ENCODE data around the gene B3GNT8. TPM values are rescaled to one million over a fixed set of nuclear protein-coding genes. Genes with fewer than 3 reads are reported as not detected.
"Not testable (repeated sequence)": the region's sequence is repeated elsewhere in the genome, so short reads cannot be mapped to it uniquely, and the experiment has no call there.

B3GNT8 gene
- total RNA-seq, result 0.16 TPM

- no peak for DNase-seq
These were observed at the start of gene B3GNT8 for GRCh38 chr19:41426952-41427646. B3GNT8 (minus strand) TSS chr19:41427374; CDS start chr19:41426778, 596 bp downstream.

- DNase-seq, result no peak
These were observed 49.4 kb upstream of the B3GNT8 start for GRCh38 chr19:41476583-41476982.

- DNase-seq, result not testable (repeated sequence)
These were observed 36.4 kb upstream of the B3GNT8 start for GRCh38 chr19:41463257-41464256.

- no peak for DNase-seq
These were observed 35.3 kb upstream of the B3GNT8 start for GRCh38 chr19:41462497-41462896.

- DNase-seq, result no peak
These were observed 30.1 kb upstream of the B3GNT8 start for GRCh38 chr19:41457241-41457640.

GRCh38 chr19:41456342-41456918, 29.3 kb upstream of the B3GNT8 start:
- DNase-seq, result no peak

- DNase-seq, result no peak
These were observed 28.8 kb upstream of the B3GNT8 start for GRCh38 chr19:41455936-41456335.

- no peak for DNase-seq
These were observed 25.6 kb upstream of the B3GNT8 start for GRCh38 chr19:41452584-41453275.

- no peak for DNase-seq
These were observed 22.6 kb upstream of the B3GNT8 start for GRCh38 chr19:41449865-41450178.

GRCh38 chr19:41449079-41449864, 22.1 kb upstream of the B3GNT8 start:
- peak; percentile 17 for DNase-seq

GRCh38 chr19:41447732-41448332, 20.7 kb upstream of the B3GNT8 start:
- no peak for DNase-seq

- no peak for DNase-seq
These were observed 18.4 kb upstream of the B3GNT8 start for GRCh38 chr19:41445575-41445974.

- DNase-seq, result no peak
These were observed 16.8 kb upstream of the B3GNT8 start for GRCh38 chr19:41443813-41444455.

- no peak for DNase-seq
These were observed 15.5 kb upstream of the B3GNT8 start, which contains the start of gene ERICH4 for GRCh38 chr19:41442473-41443355. ERICH4 (plus strand) TSS chr19:41443156; CDS start chr19:41443170, 14 bp downstream.

- no peak for DNase-seq
These were observed 14.3 kb upstream of the B3GNT8 start for GRCh38 chr19:41441321-41441945.

- DNase-seq, result peak; percentile 95
These were observed 12.5 kb upstream of the B3GNT8 start, which contains the start of gene DMAC2 for GRCh38 chr19:41439441-41440222. DMAC2 (minus strand) TSS chr19:41439912; CDS start chr19:41439899, 13 bp downstream.

- DNase-seq, result no peak
These were observed 10.9 kb upstream of the B3GNT8 start for GRCh38 chr19:41437944-41438574.

GRCh38 chr19:41436674-41436951, 9.4 kb upstream of the B3GNT8 start:
- no peak for DNase-seq

Measured in occipital lobe (tissue), 2 donors.